Measurements from ENCODE around the gene IZUMO4. TPM values are rescaled to one million over a fixed set of nuclear protein-coding genes. Genes with fewer than 3 reads are reported as not detected.

Gene IZUMO4
- total RNA-seq, 1 donor from 2014 or later, result 2.2 TPM

DNA sequence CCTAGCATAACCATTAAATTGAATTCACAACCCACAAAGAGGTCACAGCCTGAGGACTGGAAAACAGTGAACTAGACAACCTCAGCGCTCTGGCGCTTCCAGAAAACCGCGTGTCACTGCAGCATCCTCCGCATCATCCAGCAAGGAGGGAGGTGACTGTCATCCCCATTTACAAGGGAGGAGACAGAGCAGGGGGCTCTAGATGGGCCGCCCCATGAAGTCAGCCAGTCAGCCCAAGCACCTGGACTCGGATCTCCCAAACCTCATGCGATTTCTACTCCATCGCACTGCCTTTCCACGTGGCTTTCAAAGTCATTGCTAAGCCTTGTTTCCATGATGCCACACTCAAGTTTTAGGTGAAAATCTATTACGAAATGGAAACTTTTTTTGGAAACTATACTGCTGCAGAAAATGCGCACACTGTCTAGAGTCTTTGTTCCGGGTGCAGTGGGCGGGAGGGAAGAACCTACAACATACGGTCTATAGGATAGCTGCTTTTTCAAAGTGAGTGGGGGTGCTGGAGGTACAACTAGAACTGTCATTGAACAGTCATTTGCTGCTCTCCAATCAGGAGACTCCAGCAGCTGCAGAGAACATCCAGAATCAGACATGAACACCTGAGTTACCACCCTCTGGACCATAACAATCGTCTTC lies 51.9 kb downstream of the IZUMO4 start:
- no peak for DNase-seq

Other genes starting within 250 kb of the IZUMO4 start
- 12.3 TPM for gene REXO1, start 248.4 kb upstream of the IZUMO4 start, total RNA-seq
- 2.9 TPM for gene KLF16, start 233.3 kb upstream of the IZUMO4 start, total RNA-seq
- gene ABHD17A, start 211.4 kb upstream of the IZUMO4 start, total RNA-seq, result 28.3 TPM
- gene ADAT3, start 191.5 kb upstream of the IZUMO4 start, total RNA-seq, result 2.5 TPM
- gene SCAMP4, start 191.5 kb upstream of the IZUMO4 start, total RNA-seq, result 17.5 TPM
- 35.0 TPM for gene CSNK1G2, start 155.7 kb upstream of the IZUMO4 start, total RNA-seq
- gene BTBD2, start 81.2 kb upstream of the IZUMO4 start, total RNA-seq, result 26.9 TPM
- 42.2 TPM for gene MKNK2, start 45.7 kb upstream of the IZUMO4 start, total RNA-seq
- gene MOB3A, start 589 bp upstream of the IZUMO4 start, total RNA-seq, result 16.2 TPM
- 33.2 TPM for gene AP3D1, start 54.7 kb downstream of the IZUMO4 start, total RNA-seq
- 9.3 TPM for gene DOT1L, start 67.0 kb downstream of the IZUMO4 start, total RNA-seq
- gene PLEKHJ1, start 139.4 kb downstream of the IZUMO4 start, total RNA-seq, result 36.7 TPM
- 51.5 TPM for gene SF3A2, start 139.9 kb downstream of the IZUMO4 start, total RNA-seq
- not detected for gene AMH, start 152.4 kb downstream of the IZUMO4 start, total RNA-seq
- 4.5 TPM for gene JSRP1, start 159.5 kb downstream of the IZUMO4 start, total RNA-seq
- 0.20 TPM for gene PEAK3, start 185.3 kb downstream of the IZUMO4 start, total RNA-seq
- not detected for gene LINGO3, start 211.2 kb downstream of the IZUMO4 start, total RNA-seq
- 57.0 TPM for gene LSM7, start 231.7 kb downstream of the IZUMO4 start, total RNA-seq
- gene SPPL2B, start 231.8 kb downstream of the IZUMO4 start, total RNA-seq, result 23.6 TPM

All from skin of body (tissue), 2 donors.